Thoracic aorta (tissue), 2 donors: ENCODE measurements around the gene SLC4A1AP. TPM values are rescaled to one million over a fixed set of nuclear protein-coding genes. Genes with fewer than 3 reads are reported as not detected.

ENCODE experiments used
- ATAC-seq: fragments of 150-250 bp; one replicate; pipeline ENCODE4 v1.8.0; 2017; ENCODE audit warnings: low read depth; ENCODE audit not compliant: insufficient number of reproducible peaks, low FRiP score
- DNase-seq: peaks from one replicate; pipeline ENCODE4 v3.0.0-alpha.2; 2020; ENCODE audit warnings: low spot score
- H3K27ac ChIP-seq, 2 donors: fragments of 200-600 bp; sonication (generic); 1 replicate in 1 of 2; 2 replicates in 1 of 2; pipeline ENCODE4 v1.5.1; 2016; ENCODE audit warnings: mild to moderate bottlenecking in 2 of 2, moderate library complexity in 2 of 2
- H3K27me3 ChIP-seq: fragments of 200-600 bp; sonication (generic); replicated peaks from 2 replicates; pipeline ENCODE4 v1.6.0; 2016; ENCODE audit warnings: mild to moderate bottlenecking; ENCODE audit not compliant: insufficient read depth
- H3K36me3 ChIP-seq: fragments of 200-600 bp; sonication (generic); one replicate; pipeline ENCODE4 v1.5.1; 2016
- H3K4me1 ChIP-seq, 2 donors: fragments of 200-600 bp; sonication (generic); 1 replicate in 1 of 2; 2 replicates in 1 of 2; pipeline versions ENCODE4 v1.5.1 to v1.6.0; 2016; ENCODE audit warnings: low read depth in 2 of 2, mild to moderate bottlenecking in 1 of 2; ENCODE audit not compliant: control insufficient read depth in 1 of 2
- H3K4me3 ChIP-seq: fragments of 200-600 bp; sonication (generic); 2 replicates; pipeline ENCODE4 v1.5.1; 2016; ENCODE audit warnings: mild to moderate bottlenecking
- H3K9me3 ChIP-seq: fragments of 200-600 bp; sonication (generic); 2 replicates; pipeline ENCODE4 v1.5.1; 2016
- CTCF ChIP-seq: fragments of 200-600 bp; sonication (generic); IDR thresholded peaks from one replicate; pipeline ENCODE4 v1.5.1; 2019; ENCODE audit warnings: antibody characterized with exemption
- total RNA-seq, 2 donors: library from RNA; depleted of rRNA; stranded (reverse); fragments of >200 nt; gene quantifications; one replicate each; pipeline versions ENCODE4 v1.1.0 to v1.2.3, GENCODE V29; 2016

Gene SLC4A1AP
- total RNA-seq, 2 donors from 2014 or later, result 19.8 to 23.7 TPM

DNA sequence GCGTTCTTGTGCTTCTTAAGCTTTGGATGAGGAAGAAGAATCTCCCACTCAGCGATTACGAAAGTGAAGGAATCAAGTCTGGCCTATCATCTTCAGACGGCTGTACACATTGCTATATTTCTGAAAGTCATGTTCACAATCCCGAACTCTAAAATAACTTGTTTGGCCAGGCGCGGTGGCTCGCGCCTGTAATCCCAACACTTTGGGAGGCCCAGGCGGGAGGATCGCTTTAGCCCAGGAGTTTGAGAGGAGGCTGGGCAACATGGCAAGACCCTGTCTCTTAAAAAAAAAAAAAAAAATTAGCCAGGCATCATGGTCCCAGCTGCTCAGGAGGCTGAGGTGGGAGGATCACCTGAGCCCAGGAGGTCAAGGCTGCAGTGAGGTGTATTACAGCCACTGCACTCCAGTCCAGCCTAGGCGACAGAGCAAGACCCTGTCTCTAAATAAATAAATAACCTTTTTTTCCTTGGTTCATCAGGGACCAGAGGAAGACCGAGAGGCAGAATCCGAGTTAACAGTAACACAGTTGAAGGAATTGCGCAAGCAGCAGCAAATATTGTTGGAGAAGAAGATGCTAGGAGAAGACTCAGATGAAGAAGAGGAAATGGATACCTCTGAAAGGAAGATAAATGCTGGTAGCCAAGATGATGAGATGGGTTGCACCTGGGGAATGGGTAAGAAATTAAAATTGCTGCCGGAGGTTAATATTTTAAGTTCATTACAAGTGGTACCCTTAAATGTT, 1.1 kb downstream of the SLC4A1AP start:
- TF ChIP-seq CTCF, result no peak
- Histone ChIP-seq H3K27ac (peak overlapping the region in 1 of 2 donors; percentile 93), H3K36me3 (peaks cover 27% of the 10 kb centered on the region), H3K4me3 (peak overlapping the region; percentile 89), H3K4me1 (peaks cover 16 to 28% of the 10 kb centered on the region in 2 donors), H3K9me3 (no peaks in the 10 kb centered on the region), H3K27me3 (no peaks in the 10 kb centered on the region)
- DNase-seq, result no peak
- ATAC-seq, result no peak

GRCh38 chr2:27667446-27667845, 3.8 kb downstream of the SLC4A1AP start:
- Histone ChIP-seq H3K27ac (no peak overlapping the region), H3K4me3 (no peak overlapping the region), H3K4me1 (peaks cover 14 to 23% of the 10 kb centered on the region in 2 donors), H3K36me3 (peaks cover 26% of the 10 kb centered on the region), H3K27me3 (no peaks in the 10 kb centered on the region), H3K9me3 (no peaks in the 10 kb centered on the region)
- no peak for ATAC-seq
- TF ChIP-seq CTCF, result no peak
- no peak for DNase-seq

- H3K36me3 ChIP-seq, result peaks cover 34% of the 10 kb centered on the region
- ATAC-seq (no peak), DNase-seq (no peak)
- H3K27ac ChIP-seq, result no peak overlapping the region
- H3K4me1 ChIP-seq, result no peaks in the 10 kb centered on the region
- H3K4me3 ChIP-seq, result no peak overlapping the region
- no peak for TF ChIP-seq CTCF
- H3K27me3 ChIP-seq, result no peaks in the 10 kb centered on the region
- H3K9me3 ChIP-seq, result no peaks in the 10 kb centered on the region
These were observed 7.5 kb downstream of the SLC4A1AP start for GRCh38 chr2:27671235-27671634.

DNA sequence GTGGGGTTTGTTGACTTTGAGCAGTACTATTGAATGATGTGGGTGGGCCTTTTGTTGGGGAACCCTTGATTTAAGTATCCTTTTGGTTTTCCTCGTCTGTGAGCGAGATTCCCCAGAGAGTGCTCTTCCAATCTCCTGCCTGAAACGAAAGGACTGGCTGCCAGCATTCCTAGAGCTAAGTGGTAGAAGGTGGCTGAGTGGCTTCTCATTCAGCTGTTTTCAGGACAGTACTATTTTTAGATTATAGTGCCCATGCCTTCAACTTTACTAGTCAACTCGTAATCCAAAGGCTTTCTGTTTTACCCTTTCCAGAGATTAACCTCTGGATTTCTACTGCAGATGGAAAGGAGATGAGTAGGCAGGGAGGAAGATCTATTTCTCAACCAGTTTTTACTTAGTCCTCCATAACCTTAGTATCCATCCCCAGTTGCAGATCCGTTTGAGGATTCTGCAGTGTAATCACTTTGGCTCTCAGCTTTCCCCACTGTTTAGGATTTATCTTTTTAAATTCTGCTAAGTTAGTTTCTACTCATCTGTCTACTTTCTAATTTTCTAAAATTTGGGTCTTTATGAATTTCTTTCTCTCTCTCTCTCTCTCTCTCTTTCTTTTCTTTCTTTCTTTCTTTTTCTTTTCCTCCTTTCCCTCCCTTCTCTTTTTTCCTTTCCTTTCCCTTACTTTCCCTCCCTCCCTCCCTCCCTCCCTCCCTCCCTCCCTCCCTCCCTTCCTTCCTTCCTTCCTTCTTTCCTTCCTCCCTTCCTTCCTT, 9.2 kb downstream of the SLC4A1AP start:
- H3K4me3 ChIP-seq, result no peak overlapping the region
- H3K27ac ChIP-seq, result no peak overlapping the region
- DNase-seq (no peak), ATAC-seq (no peak)
- no peak for TF ChIP-seq CTCF
- no peaks in the 10 kb centered on the region for H3K27me3 ChIP-seq
- H3K9me3 ChIP-seq, result no peaks in the 10 kb centered on the region
- H3K4me1 ChIP-seq, result no peaks in the 10 kb centered on the region
- H3K36me3 ChIP-seq, result peaks cover 37% of the 10 kb centered on the region

DNA sequence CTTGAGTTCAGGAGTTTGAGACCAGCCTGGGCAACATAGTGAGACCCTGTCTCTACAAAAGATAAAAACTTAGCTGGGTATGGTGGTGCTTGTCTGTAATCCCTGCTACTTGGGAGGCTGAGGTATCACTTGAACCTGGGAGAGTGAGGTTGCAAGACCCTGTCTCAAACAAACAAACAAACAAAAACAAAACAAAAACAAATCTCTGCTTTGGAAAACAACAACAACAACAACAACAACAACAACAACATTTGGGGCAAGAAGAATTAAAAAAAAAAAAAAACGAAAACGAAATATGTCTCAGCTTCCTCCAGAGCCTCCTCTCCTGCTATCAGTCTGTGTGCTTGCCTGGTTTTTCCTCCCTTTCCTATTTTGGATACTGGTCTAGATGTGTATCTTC, 16.9 kb downstream of the SLC4A1AP start:
- DNase-seq (no peak), ATAC-seq (no peak)
- Histone ChIP-seq H3K4me1 (peaks cover 17 to 28% of the 10 kb centered on the region in 2 donors), H3K36me3 (peaks cover 35% of the 10 kb centered on the region), H3K27me3 (no peaks in the 10 kb centered on the region), H3K4me3 (no peak overlapping the region), H3K9me3 (no peaks in the 10 kb centered on the region), H3K27ac (peak overlapping the region; percentile 88 to 95)
- no peak for TF ChIP-seq CTCF
